Measurements from ENCODE around the gene GCNT1. TPM values are rescaled to one million over a fixed set of nuclear protein-coding genes. Genes with fewer than 3 reads are reported as not detected.
"Not testable (repeated sequence)": the region's sequence is repeated elsewhere in the genome, so short reads cannot be mapped to it uniquely, and the experiment has no call there.

The GCNT1 gene
- total RNA-seq, 1 experiment from 2014 or later = 0.29 TPM

DNA sequence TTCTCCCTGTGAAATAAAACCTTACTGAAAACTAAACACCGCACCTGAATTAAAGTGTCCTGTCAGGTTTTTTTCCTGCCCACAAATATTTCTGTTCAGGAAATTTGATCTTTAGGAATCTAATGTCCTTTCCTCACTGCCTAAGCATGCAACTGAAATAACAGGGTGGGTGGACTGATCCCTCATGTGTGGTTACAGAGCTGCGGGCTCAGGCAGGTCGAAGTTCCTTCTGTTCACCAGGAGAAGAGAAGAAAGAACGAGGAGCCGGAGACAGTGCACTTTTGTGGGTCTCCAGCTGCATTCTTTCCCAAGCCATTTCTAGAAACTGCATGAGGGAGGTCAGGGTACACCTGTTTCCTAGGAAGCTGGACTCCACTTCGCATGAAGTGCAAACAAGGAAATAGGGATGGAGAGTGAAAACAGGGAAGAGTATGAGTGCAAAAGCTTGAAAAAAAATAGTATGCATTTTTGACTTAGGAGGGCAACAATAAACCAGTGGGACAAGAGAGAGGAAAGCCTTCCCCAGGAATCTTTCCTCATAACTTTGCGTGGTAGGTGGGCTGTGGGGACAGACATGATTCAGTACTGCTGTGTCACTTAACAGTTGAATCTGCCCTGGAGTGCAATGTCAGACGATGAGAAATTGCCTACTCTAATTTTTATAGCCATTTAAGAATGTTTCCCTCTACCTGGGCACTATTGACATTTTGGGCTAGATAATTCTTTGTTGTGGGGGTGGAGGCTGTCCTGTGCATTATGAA, 60.3 kb downstream of the GCNT1 start:
- Histone ChIP-seq H3K4me2 (ENCODE audit: low read length) (no peak overlapping the region), H3K27ac (ENCODE audit: low read length) (no peak overlapping the region), H3K27me3 (ENCODE audit: low read length) (0 out of 2 replicates have a peak, but pooled peaks cover 14% of the 10 kb centered on the region), H3K79me2 (ENCODE audit: low read length) (no peaks in the 10 kb centered on the region), H3K36me3 (ENCODE audit: low read depth, low read length) (no peaks in the 10 kb centered on the region), H4K20me1 (ENCODE audit: low read length) (no peaks in the 10 kb centered on the region), H3F3A (ENCODE audit: low read length, unreplicated experiment) (no peaks in the 10 kb centered on the region), H3K9ac (ENCODE audit: low read length) (no peak overlapping the region), H3K9me2 (replicated peaks; ENCODE audit: low read length) (no peaks in the 10 kb centered on the region), H3K4me3 (ENCODE audit: low read length) (no peak overlapping the region), H3K4me1 (ENCODE audit: insufficient read depth, low read length) (no peaks in the 10 kb centered on the region), H3K9me3 (ENCODE audit: low read length) (no peaks in the 10 kb centered on the region), H2AFZ (ENCODE audit: low read length) (no peak overlapping the region)
- ATAC-seq (no peak), DNase-seq (peak; percentile 19)
- intact Hi-C loops (cut with micrococcal nuclease) = no loop called here
- POLR2A ChIA-PET (ENCODE audit: unreplicated experiment) = no interaction called here
- TF ChIP-seq CTCF (conservative IDR thresholded peaks at IDR 0.05; ENCODE audit: low read depth, low read length) (no peak), EZH2phosphoT487 (IDR thresholded peaks at IDR 0.05; ENCODE audit: borderline replicate concordance, low read length) (no peak), EZH2 (IDR thresholded peaks at IDR 0.05; ENCODE audit: low read length, unreplicated experiment) (no peak)
- no TSS peak for BruUV-seq (replicated peaks)
- CTCF ChIA-PET = no interaction called here

DNA sequence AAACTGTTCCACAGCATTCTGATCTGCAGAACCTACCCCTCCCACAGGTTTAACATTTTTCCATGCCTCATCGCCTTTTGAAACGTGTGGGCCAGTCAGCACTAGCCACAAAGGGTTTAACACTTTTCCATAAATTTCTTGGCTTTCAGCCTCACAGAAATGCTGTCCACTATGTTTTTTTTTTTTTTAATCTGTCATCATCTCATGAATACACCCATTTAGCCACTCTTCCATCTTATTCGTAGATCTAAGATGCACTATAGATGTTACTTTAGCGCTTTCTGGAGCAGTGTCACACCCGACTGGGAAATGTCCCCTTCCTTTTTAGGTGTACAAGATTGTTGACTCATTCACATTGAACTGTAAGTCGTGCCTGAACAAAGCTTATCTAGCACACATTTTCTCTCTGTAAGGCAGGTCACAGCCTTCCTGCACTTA, 62.3 kb downstream of the GCNT1 start:
- TF ChIP-seq CTCF (conservative IDR thresholded peaks at IDR 0.05; ENCODE audit: low read depth, low read length) (no peak), EZH2 (IDR thresholded peaks at IDR 0.05; ENCODE audit: low read length, unreplicated experiment) (no peak), EZH2phosphoT487 (IDR thresholded peaks at IDR 0.05; ENCODE audit: borderline replicate concordance, low read length) (no peak)
- H2AFZ ChIP-seq (ENCODE audit: low read length) = no peak overlapping the region
- H3K27ac ChIP-seq (ENCODE audit: low read length) = no peak overlapping the region
- no peaks in the 10 kb centered on the region for H3K9me2 ChIP-seq (replicated peaks; ENCODE audit: low read length)
- H3K4me2 ChIP-seq (ENCODE audit: low read length) = no peak overlapping the region
- H3K36me3 ChIP-seq (ENCODE audit: low read depth, low read length) = no peaks in the 10 kb centered on the region
- DNase-seq (no peak), ATAC-seq (no peak)
- POLR2A ChIA-PET (ENCODE audit: unreplicated experiment) = no interaction called here
- H3K79me2 ChIP-seq (ENCODE audit: low read length) = no peaks in the 10 kb centered on the region
- no peak overlapping the region for H3K9ac ChIP-seq (ENCODE audit: low read length)
- intact Hi-C loops (cut with micrococcal nuclease) = no loop called here
- no peaks in the 10 kb centered on the region for H3F3A ChIP-seq (ENCODE audit: low read length, unreplicated experiment)
- CTCF ChIA-PET = no interaction called here
- no peaks in the 10 kb centered on the region for H3K4me1 ChIP-seq (ENCODE audit: insufficient read depth, low read length)
- no peaks in the 10 kb centered on the region for H4K20me1 ChIP-seq (ENCODE audit: low read length)
- H3K9me3 ChIP-seq (ENCODE audit: low read length) = no peaks in the 10 kb centered on the region
- no peak overlapping the region for H3K4me3 ChIP-seq (ENCODE audit: low read length)
- 0 out of 2 replicates have a peak, but pooled peaks cover 14% of the 10 kb centered on the region for H3K27me3 ChIP-seq (ENCODE audit: low read length)
- BruUV-seq (replicated peaks) = no TSS peak

GRCh38 chr9:76521906-76522305, 62.9 kb downstream of the GCNT1 start:
- Histone ChIP-seq H3K9me3 (ENCODE audit: low read length) (no peaks in the 10 kb centered on the region), H3K27ac (ENCODE audit: low read length) (no peak overlapping the region), H3K4me3 (ENCODE audit: low read length) (no peak overlapping the region), H3K9me2 (replicated peaks; ENCODE audit: low read length) (no peaks in the 10 kb centered on the region), H2AFZ (ENCODE audit: low read length) (no peak overlapping the region), H3K27me3 (ENCODE audit: low read length) (0 out of 2 replicates have a peak, but pooled peaks cover 11% of the 10 kb centered on the region), H3F3A (ENCODE audit: low read length, unreplicated experiment) (no peaks in the 10 kb centered on the region), H3K36me3 (ENCODE audit: low read depth, low read length) (no peaks in the 10 kb centered on the region), H3K79me2 (ENCODE audit: low read length) (no peaks in the 10 kb centered on the region), H3K4me1 (ENCODE audit: insufficient read depth, low read length) (no peaks in the 10 kb centered on the region), H4K20me1 (ENCODE audit: low read length) (no peaks in the 10 kb centered on the region), H3K9ac (ENCODE audit: low read length) (no peak overlapping the region), H3K4me2 (ENCODE audit: low read length) (no peak overlapping the region)
- no TSS peak for BruUV-seq (replicated peaks)
- ChIA-PET CTCF (no interaction called here), POLR2A (ENCODE audit: unreplicated experiment) (no interaction called here)
- DNase-seq (no peak), ATAC-seq (no peak)
- intact Hi-C loops (cut with micrococcal nuclease) = no loop called here
- TF ChIP-seq EZH2phosphoT487 (IDR thresholded peaks at IDR 0.05; ENCODE audit: borderline replicate concordance, low read length) = no peak
- no peak for TF ChIP-seq CTCF (conservative IDR thresholded peaks at IDR 0.05; ENCODE audit: low read depth, low read length)
- TF ChIP-seq EZH2 (IDR thresholded peaks at IDR 0.05; ENCODE audit: low read length, unreplicated experiment) = no peak

DNA sequence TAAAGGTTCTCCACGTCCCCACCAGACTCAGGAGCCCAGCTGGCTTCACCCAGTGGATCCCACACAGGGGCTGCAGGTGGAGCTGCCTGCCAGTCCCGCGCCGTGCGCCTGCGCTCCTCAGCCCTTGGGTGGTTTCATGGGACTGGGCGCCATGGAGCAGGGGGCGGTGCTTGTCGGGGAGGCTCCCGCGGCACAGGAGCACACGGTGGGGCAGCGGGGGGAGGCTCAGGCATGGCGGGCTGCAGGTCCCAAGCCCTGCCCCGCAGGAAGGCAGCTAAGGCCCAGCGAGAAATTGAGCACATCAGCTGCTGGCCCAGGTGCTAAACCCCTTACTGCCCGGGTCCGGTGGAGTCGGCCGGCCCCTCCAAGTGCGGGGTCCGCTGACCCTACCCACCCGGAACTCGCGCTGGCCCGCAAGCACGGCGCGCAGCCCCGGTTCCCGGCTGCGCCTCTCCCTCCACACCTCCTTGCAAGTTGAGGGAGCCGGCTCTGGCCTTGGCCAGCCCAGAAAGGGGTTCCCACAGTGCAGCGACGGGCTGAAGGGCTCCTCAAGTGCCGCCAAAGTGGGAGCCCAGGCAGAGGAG, 64.7 kb downstream of the GCNT1 start:
- CTCF ChIA-PET; H2AFZ ChIP-seq (ENCODE audit: low read length); DNase-seq; H3K27me3 ChIP-seq (ENCODE audit: low read length); H4K20me1 ChIP-seq (ENCODE audit: low read length); H3K36me3 ChIP-seq (ENCODE audit: low read depth, low read length); H3K4me2 ChIP-seq (ENCODE audit: low read length); H3K9me3 ChIP-seq (ENCODE audit: low read length); intact Hi-C loops (cut with micrococcal nuclease); BruUV-seq (replicated peaks); ATAC-seq; H3K27ac ChIP-seq (ENCODE audit: low read length); H3K9me2 ChIP-seq (replicated peaks; ENCODE audit: low read length); H3F3A ChIP-seq (ENCODE audit: low read length, unreplicated experiment); H3K79me2 ChIP-seq (ENCODE audit: low read length); H3K9ac ChIP-seq (ENCODE audit: low read length); H3K4me3 ChIP-seq (ENCODE audit: low read length); H3K4me1 ChIP-seq (ENCODE audit: insufficient read depth, low read length); POLR2A ChIA-PET (ENCODE audit: unreplicated experiment): not testable (repeated sequence)

Data from PC-3 (cell line).